Keratinocyte (primary cell): ENCODE data around the gene PROSER1. TPM values are rescaled to one million over a fixed set of nuclear protein-coding genes. Genes with fewer than 3 reads are reported as not detected.

Source experiments
- DNase-seq: peaks from one replicate; pipeline ENCODE4 v3.0.0-alpha.2; 2011; ENCODE audit warnings: low read depth, missing footprints, low spot score
- FAIRE-seq: peaks from 2 replicates; lab custom pipeline; 2011; peaks lifted over from hg19 to GRCh38; lab: Jason Lieb, UNC
- H2AFZ ChIP-seq: 2 replicates; pipeline ENCODE4 v1.6.0; 2012; ENCODE audit warnings: low read length, control low read depth, inconsistent platforms; ENCODE audit not compliant: control insufficient read depth
- H3K27ac ChIP-seq: 2 replicates; pipeline ENCODE4 v1.5.1; 2011; ENCODE audit warnings: low read length; ENCODE audit not compliant: control insufficient read depth, insufficient read depth
- H3K27me3 ChIP-seq: 3 replicates; pipeline ENCODE4 v1.6.0; 2011; ENCODE audit warnings: low read length; ENCODE audit not compliant: control insufficient read depth, insufficient read depth; ENCODE audit errors: extremely low read depth
- H3K36me3 ChIP-seq, 2 experiments: 2 replicates in 1 of 2; 3 replicates in 1 of 2; pipeline ENCODE4 v1.5.1; 2011; ENCODE audit warnings: low read length in 2 of 2, mild to moderate bottlenecking in 1 of 2; ENCODE audit not compliant: control insufficient read depth in 2 of 2, insufficient read depth in 2 of 2; ENCODE audit errors: extremely low read depth in 1 of 2
- H3K4me1 ChIP-seq: 3 replicates; pipeline ENCODE4 v1.5.1; 2011; ENCODE audit warnings: low read length; ENCODE audit not compliant: control insufficient read depth, insufficient read depth; ENCODE audit errors: extremely low read depth
- H3K4me2 ChIP-seq: 3 replicates; pipeline ENCODE4 v1.6.0; 2011; ENCODE audit warnings: low read depth, low read length; ENCODE audit not compliant: control insufficient read depth, insufficient read depth; ENCODE audit errors: extremely low read depth
- H3K4me3 ChIP-seq, 3 experiments: fragments of 200-600 bp in 1 of 3; sonication (generic) in 1 of 3; 2 replicates in 2 of 3; 3 replicates in 1 of 3; pipeline ENCODE4 v1.5.1; 2011 to 2016; ENCODE audit warnings: low read length in 3 of 3, mild to moderate bottlenecking in 3 of 3, control low read depth in 2 of 3, inconsistent platforms in 1 of 3, low read depth in 1 of 3, mixed read lengths in 1 of 3, mixed run types in 1 of 3, moderate library complexity in 1 of 3; ENCODE audit not compliant: control insufficient read depth in 2 of 3, insufficient read depth in 2 of 3; ENCODE audit errors: extremely low read depth in 1 of 3
- H3K79me2 ChIP-seq: 2 replicates; pipeline ENCODE4 v1.6.0; 2012; ENCODE audit warnings: low read length; ENCODE audit not compliant: control insufficient read depth, insufficient read depth
- H3K9ac ChIP-seq: 3 replicates; pipeline ENCODE4 v1.6.0; 2011; ENCODE audit warnings: low read length; ENCODE audit not compliant: control insufficient read depth, insufficient read depth; ENCODE audit errors: extremely low read depth
- H3K9me1 ChIP-seq: 3 replicates; pipeline ENCODE4 v1.6.0; 2011; ENCODE audit warnings: low read length; ENCODE audit not compliant: control insufficient read depth, insufficient read depth; ENCODE audit errors: extremely low read depth
- H3K9me3 ChIP-seq: 2 replicates; pipeline ENCODE4 v1.5.1; 2012; ENCODE audit warnings: low read depth, low read length; ENCODE audit not compliant: control insufficient read depth
- H4K20me1 ChIP-seq: 3 replicates; pipeline ENCODE4 v1.6.0; 2011; ENCODE audit warnings: low read length; ENCODE audit not compliant: control insufficient read depth, insufficient read depth; ENCODE audit errors: extremely low read depth
- CTCF ChIP-seq, 3 experiments: IDR thresholded peaks in 1 of 3; conservative IDR thresholded peaks in 1 of 3; optimal IDR thresholded peaks in 1 of 3; 2 replicates in 2 of 3; 3 replicates in 1 of 3; pipeline versions ENCODE3 to v1.5.1; 2011; ENCODE audit warnings: low read length in 3 of 3, mild to moderate bottlenecking in 3 of 3, moderate library complexity in 2 of 3, control low read depth in 1 of 3, inconsistent platforms in 1 of 3; ENCODE audit not compliant: insufficient read depth in 2 of 3; ENCODE audit errors: extremely low read depth in 1 of 3
- EZH2 ChIP-seq: IDR thresholded peaks from one replicate; pipeline ENCODE4 v1.6.1; 2012; ENCODE audit warnings: inconsistent platforms, mild to moderate bottlenecking, low read length, moderate library complexity
- dilution Hi-C: fragments of 300-500 bp; cut with MboI; formaldehyde crosslinking; loops from one replicate; pipeline ENCODE4 v1.7.0; 2020; ENCODE audit warnings: low sequenced_read_pairs; ENCODE audit not compliant: extremely low pct_ligation_motif_present
- polyA plus RNA-seq, 5 experiments: library from polyadenylated mRNA; depleted of rRNA in 3 of 5; stranded (reverse) in 3 of 5; stranded (forward) in 1 of 5; unstranded in 1 of 5; fragments of >200 nt; gene quantifications; 1 replicate in 1 of 5; 2 replicates in 3 of 5; 3 replicates in 1 of 5; pipeline versions ENCODE4 v1.2.1 to v1.2.3, GENCODE V29; 2011 to 2012; ENCODE audit warnings: missing spikeins in 2 of 5, low read depth in 1 of 5, low replicate concordance in 1 of 5

Gene PROSER1
- polyA plus RNA-seq, 1 donor (not counting 4 experiments of a cell fraction or from before 2014, with no cell fraction given): 16.9 TPM

- Histone ChIP-seq H3K9me1 (no peaks in the 10 kb centered on the region), H3K27ac (no peak overlapping the region), H2AFZ (no peak overlapping the region), H3K9me3 (no peaks in the 10 kb centered on the region), H3K79me2 (no peaks in the 10 kb centered on the region), H3K9ac (no peak overlapping the region), H4K20me1 (no peaks in the 10 kb centered on the region), H3K4me2 (no peak overlapping the region), H3K27me3 (no peaks in the 10 kb centered on the region), H3K36me3 (no peaks in the 10 kb centered on the region), H3K4me3 (no peak overlapping the region), H3K4me1 (no peaks in the 10 kb centered on the region)
- FAIRE-seq (no peak), DNase-seq (no peak)
- no peak for TF ChIP-seq EZH2
- no peak for TF ChIP-seq CTCF (optimal IDR thresholded peaks at IDR 0.05 in 1 of 3, IDR thresholded peaks at IDR 0.05 in 1 of 3, conservative IDR thresholded peaks at IDR 0.05 in 1 of 3; ENCODE audit: extremely low read depth in 1 of 3, insufficient read depth in 2 of 3, low read length in 3 of 3)
- dilution Hi-C loops: no loop called here
These were observed 57.2 kb downstream of the PROSER1 start for GRCh38 chr13:38980750-38981078.

- no peaks in the 10 kb centered on the region for H3K36me3 ChIP-seq
- no peaks in the 10 kb centered on the region for H3K27me3 ChIP-seq
- no peaks in the 10 kb centered on the region for H3K4me1 ChIP-seq
- H3K9me1 ChIP-seq: no peaks in the 10 kb centered on the region
- no peak overlapping the region for H3K27ac ChIP-seq
- TF ChIP-seq CTCF (optimal IDR thresholded peaks at IDR 0.05 in 1 of 3, IDR thresholded peaks at IDR 0.05 in 1 of 3, conservative IDR thresholded peaks at IDR 0.05 in 1 of 3; ENCODE audit: extremely low read depth in 1 of 3, insufficient read depth in 2 of 3, low read length in 3 of 3) (no peak), EZH2 (no peak)
- no peak overlapping the region for H2AFZ ChIP-seq
- H3K79me2 ChIP-seq: no peaks in the 10 kb centered on the region
- dilution Hi-C loops: no loop called here
- H3K4me2 ChIP-seq: no peak overlapping the region
- H4K20me1 ChIP-seq: no peaks in the 10 kb centered on the region
- DNase-seq (no peak), FAIRE-seq (no peak)
- H3K9me3 ChIP-seq: no peaks in the 10 kb centered on the region
- no peak overlapping the region for H3K9ac ChIP-seq
- H3K4me3 ChIP-seq: no peak overlapping the region
These were observed 57.8 kb downstream of the PROSER1 start for GRCh38 chr13:38979891-38980749.
